ENCODE data around the gene DNTT. TPM values are rescaled to one million over a fixed set of nuclear protein-coding genes. Genes with fewer than 3 reads are reported as not detected.
A peak's percentile ranks its signal among the peaks of the same experiment; 100 is the strongest.

Gene DNTT
- total RNA-seq, 6 experiments from 2014 or later = not detected

DNA sequence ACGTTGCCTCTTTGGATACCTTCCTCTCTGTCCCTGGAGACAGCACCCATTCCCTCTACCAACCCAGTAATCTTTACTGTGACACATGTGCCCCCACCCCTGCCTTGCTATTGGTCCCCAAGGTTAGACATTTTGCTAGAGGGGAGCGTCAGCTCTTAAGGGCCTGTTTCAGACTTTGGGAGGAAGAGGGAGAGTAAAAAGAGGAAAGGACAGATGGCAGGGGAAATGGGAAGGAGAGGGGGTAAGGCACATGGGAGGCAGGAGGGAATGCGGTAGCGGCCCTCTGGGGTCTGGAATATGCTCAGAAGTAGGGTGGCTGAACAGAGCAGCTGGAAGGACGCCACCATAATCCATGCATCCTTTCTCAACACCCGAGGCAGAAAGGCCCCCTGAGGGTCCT lies 45.1 kb upstream of the DNTT start:
- Histone ChIP-seq H3K27ac (no peak overlapping the region), H3K36me3 (no peaks in the 10 kb centered on the region), H3K27me3 (no peaks in the 10 kb centered on the region), H3K4me1 (peaks cover 0 to 37% (median 6%) of the 10 kb centered on the region in 4 donors), H3K4me3 (no peak overlapping the region), H3K9me3 (no peaks in the 10 kb centered on the region)
- no peak for TF ChIP-seq POLR2A (IDR thresholded peaks at IDR 0.05)
- TF ChIP-seq, protein P1, sequence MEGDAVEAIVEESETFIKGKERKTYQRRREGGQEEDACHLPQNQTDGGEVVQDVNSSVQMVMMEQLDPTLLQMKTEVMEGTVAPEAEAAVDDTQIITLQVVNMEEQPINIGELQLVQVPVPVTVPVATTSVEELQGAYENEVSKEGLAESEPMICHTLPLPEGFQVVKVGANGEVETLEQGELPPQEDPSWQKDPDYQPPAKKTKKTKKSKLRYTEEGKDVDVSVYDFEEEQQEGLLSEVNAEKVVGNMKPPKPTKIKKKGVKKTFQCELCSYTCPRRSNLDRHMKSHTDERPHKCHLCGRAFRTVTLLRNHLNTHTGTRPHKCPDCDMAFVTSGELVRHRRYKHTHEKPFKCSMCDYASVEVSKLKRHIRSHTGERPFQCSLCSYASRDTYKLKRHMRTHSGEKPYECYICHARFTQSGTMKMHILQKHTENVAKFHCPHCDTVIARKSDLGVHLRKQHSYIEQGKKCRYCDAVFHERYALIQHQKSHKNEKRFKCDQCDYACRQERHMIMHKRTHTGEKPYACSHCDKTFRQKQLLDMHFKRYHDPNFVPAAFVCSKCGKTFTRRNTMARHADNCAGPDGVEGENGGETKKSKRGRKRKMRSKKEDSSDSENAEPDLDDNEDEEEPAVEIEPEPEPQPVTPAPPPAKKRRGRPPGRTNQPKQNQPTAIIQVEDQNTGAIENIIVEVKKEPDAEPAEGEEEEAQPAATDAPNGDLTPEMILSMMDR (IDR thresholded peaks at IDR 0.05) = no peak
- DNase-seq (no peak), ATAC-seq (no peak)
- WGBS (ENCODE audit: insufficient coverage, low coverage, low lambda C conversion rate, missing lambda C conversion rate) = 83% methylated on average over 5 of the region's 6 CpGs
- intact Hi-C loops (cut with DNase I) = no loop called here

DNA sequence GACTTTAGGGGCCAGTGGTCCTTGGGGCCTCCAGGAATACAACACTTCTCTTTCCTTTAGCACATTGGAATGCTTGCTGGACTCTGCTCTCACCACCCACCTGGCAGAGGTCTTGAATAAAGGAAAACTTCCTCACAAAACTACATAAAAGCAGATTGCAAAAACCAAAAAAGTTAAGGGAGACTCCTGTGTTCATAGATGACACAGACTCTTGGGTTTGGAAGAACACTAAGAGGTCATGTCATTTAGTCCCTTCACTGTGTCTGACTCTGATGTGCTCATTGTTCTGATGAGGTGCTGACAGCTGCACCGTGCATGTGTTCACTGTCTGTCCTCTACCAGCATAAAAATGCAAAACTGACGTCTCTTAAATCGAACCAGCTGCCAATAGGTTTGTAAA lies 44.2 kb upstream of the DNTT start:
- peak in 2 of 4 donors; percentile 8 to 16 for ATAC-seq

DNA sequence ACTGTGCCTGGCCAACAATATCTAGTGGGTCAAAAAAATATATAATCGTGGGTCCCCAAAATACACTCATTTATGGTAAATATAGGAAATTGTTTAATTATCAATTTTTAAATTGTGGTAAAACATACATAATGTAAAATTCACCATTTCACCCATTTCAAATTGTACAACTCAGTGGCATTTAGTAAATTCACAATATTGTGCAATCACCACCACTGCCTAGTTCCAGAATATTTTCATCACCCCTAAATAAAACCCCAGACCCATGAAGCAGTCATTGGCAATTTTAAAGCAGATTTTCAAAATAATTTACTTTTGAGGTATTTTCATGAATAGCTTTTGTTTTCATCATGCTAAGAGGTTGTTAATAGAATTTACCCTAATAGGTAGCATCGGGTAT lies 43.1 kb upstream of the DNTT start:
- TF ChIP-seq, protein P1 (IDR thresholded peaks at IDR 0.05) = no peak
- TF ChIP-seq POLR2A (IDR thresholded peaks at IDR 0.05) = no peak
- intact Hi-C loops (cut with DNase I) = no loop called here
- 72% methylated on average over 2 of the region's 2 CpGs for WGBS (ENCODE audit: insufficient coverage, low coverage, low lambda C conversion rate, missing lambda C conversion rate)
- Histone ChIP-seq H3K27ac (no peak overlapping the region), H3K4me1 (peaks cover 0 to 45% (median 14%) of the 10 kb centered on the region in 4 donors), H3K9me3 (no peaks in the 10 kb centered on the region), H3K36me3 (no peaks in the 10 kb centered on the region), H3K4me3 (no peak overlapping the region), H3K27me3 (no peaks in the 10 kb centered on the region)
- ATAC-seq = no peak
- no peak for DNase-seq

More for the DNA sequence above, 44.2 kb upstream of the DNTT start:
- H3K27ac ChIP-seq = peak overlapping the region in 1 of 3 donors; percentile 13
- 36% methylated on average over 2 of the region's 3 CpGs for WGBS (ENCODE audit: insufficient coverage, low coverage, low lambda C conversion rate, missing lambda C conversion rate)
- no peaks in the 10 kb centered on the region for H3K27me3 ChIP-seq
- H3K4me3 ChIP-seq = no peak overlapping the region
- TF ChIP-seq, protein P1 (IDR thresholded peaks at IDR 0.05) = no peak
- no peak for TF ChIP-seq POLR2A (IDR thresholded peaks at IDR 0.05)
- H3K36me3 ChIP-seq = no peaks in the 10 kb centered on the region
- no peaks in the 10 kb centered on the region for H3K9me3 ChIP-seq
- intact Hi-C loops (cut with DNase I) = no loop called here
- no peak for DNase-seq
- H3K4me1 ChIP-seq = peaks cover 0 to 37% (median 9%) of the 10 kb centered on the region in 4 donors

DNA sequence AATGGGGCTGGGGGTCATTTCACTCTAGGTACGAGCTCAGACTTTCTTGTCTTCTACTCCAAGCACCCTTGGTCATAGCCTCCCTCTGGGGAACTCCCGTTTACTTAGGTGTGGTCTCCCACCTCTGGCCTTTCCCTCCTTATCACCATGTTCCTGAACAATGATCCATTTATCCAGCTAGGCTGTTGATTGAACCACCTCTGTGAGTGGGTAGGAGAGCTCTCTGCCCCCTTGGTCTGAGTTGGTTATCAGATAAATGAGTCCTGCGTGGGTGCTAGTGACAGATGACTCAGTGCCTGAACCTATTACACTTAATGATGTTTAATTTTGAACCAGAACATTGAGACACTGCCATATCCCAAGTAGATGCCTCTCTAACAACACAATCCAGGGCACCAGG lies 42.3 kb upstream of the DNTT start:
- ATAC-seq = peak in 1 of 4 donors; percentile 26
- Histone ChIP-seq H3K27ac (no peak overlapping the region), H3K4me1 (peaks cover 0 to 53% (median 17%) of the 10 kb centered on the region in 4 donors), H3K27me3 (no peaks in the 10 kb centered on the region), H3K36me3 (no peaks in the 10 kb centered on the region), H3K4me3 (no peak overlapping the region), H3K9me3 (no peaks in the 10 kb centered on the region)
- DNase-seq = no peak
- intact Hi-C loops (cut with DNase I) = no loop called here
- 53% methylated on average over 3 of the region's 3 CpGs for WGBS (ENCODE audit: insufficient coverage, low coverage, low lambda C conversion rate, missing lambda C conversion rate)
- TF ChIP-seq, protein P1 (IDR thresholded peaks at IDR 0.05) = no peak
- TF ChIP-seq POLR2A (IDR thresholded peaks at IDR 0.05) = no peak

DNA sequence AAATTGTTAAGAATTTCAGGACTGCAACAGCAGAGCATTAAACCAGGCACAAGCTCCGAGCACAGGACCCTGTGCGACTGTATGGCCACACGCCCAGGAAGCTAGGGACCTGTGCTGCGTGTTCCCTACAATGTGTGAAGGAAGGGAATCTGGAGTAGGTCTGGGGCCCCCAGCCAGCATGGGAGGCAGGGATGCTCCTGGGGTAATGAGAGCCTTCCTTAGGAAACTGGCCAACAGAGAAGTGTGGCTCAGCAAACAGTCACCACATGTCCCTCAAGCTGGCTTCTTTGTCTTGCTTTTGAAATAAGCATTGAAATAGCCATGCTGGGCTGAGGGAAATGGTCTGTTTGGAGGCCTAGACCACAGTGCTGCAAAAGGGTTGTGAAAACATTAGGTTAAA lies 41.1 kb upstream of the DNTT start:
- H3K9me3 ChIP-seq = no peaks in the 10 kb centered on the region
- H3K4me1 ChIP-seq = peaks cover 0 to 55% (median 22%) of the 10 kb centered on the region in 4 donors
- no peak for TF ChIP-seq POLR2A (IDR thresholded peaks at IDR 0.05)
- TF ChIP-seq, protein P1 (IDR thresholded peaks at IDR 0.05) = no peak
- DNase-seq = no peak
- no peak for ATAC-seq
- H3K27ac ChIP-seq = no peak overlapping the region
- 76% methylated on average over 3 of the region's 4 CpGs for WGBS (ENCODE audit: insufficient coverage, low coverage, low lambda C conversion rate, missing lambda C conversion rate)
- no peak overlapping the region for H3K4me3 ChIP-seq
- no peaks in the 10 kb centered on the region for H3K36me3 ChIP-seq
- no peaks in the 10 kb centered on the region for H3K27me3 ChIP-seq
- intact Hi-C loops (cut with DNase I) = no loop called here

All from right lobe of liver (tissue), 6 donors.